Cardiac muscle cell (in vitro differentiated cells and primary cell): ENCODE measurements around the gene SERTAD1. TPM values are rescaled to one million over a fixed set of nuclear protein-coding genes. Genes with fewer than 3 reads are reported as not detected.

Experiments
- DNase-seq, 2 donors: peaks; one replicate each; pipeline versions ENCODE4 v3.0.0 to v3.0.0-alpha.2; 2010 to 2017; ENCODE audit warnings: low read depth in 1 of 2, low spot score in 1 of 2
- H3K27ac ChIP-seq: fragments of 200-600 bp; sonication (generic); 2 replicates; pipeline ENCODE4 v1.5.1; 2016
- H3K27me3 ChIP-seq: fragments of 200-600 bp; sonication (generic); 2 replicates; pipeline ENCODE4 v1.6.0; 2016; ENCODE audit warnings: control low read depth
- H3K36me3 ChIP-seq: fragments of 200-600 bp; sonication (generic); 2 replicates; pipeline ENCODE4 v1.5.1; 2016; ENCODE audit warnings: control low read depth
- H3K4me1 ChIP-seq: fragments of 200-600 bp; sonication (generic); 2 replicates; pipeline ENCODE4 v1.8.1; 2017; ENCODE audit warnings: low read depth, mild to moderate bottlenecking, mixed run types
- H3K4me3 ChIP-seq: fragments of 200-600 bp; sonication (generic); 2 replicates; pipeline ENCODE4 v1.5.1; 2016; ENCODE audit warnings: mild to moderate bottlenecking
- H3K9me3 ChIP-seq: fragments of 200-600 bp; sonication (generic); 2 replicates; pipeline ENCODE4 v1.5.1; 2017; ENCODE audit warnings: low read depth, mild to moderate bottlenecking, control low read depth
- CTCF ChIP-seq: IDR thresholded peaks from 2 replicates; pipeline ENCODE4 v1.5.1; 2012; ENCODE audit warnings: low read depth, mild to moderate bottlenecking, low read length
- polyA plus RNA-seq: library from polyadenylated mRNA; unstranded; fragments of >200 nt; fragmentation: Nextera tagmentation; extraction: Ambion mirVana; gene quantifications from 2 replicates; pipeline ENCODE4 v1.2.1, GENCODE V29; 2016
- total RNA-seq: library from RNA; depleted of rRNA; stranded (reverse); fragments of >200 nt; gene quantifications from 2 replicates; pipeline ENCODE4 v1.2.3, GENCODE V29; 2016

SERTAD1 gene
- total and polyA plus RNA-seq, 2 experiments from 2014 or later = 18.8 to 19.5 TPM

GRCh38 chr19:40417643-40417981 lies 8.2 kb downstream of the SERTAD1 start:
- no peak for TF ChIP-seq CTCF
- H3K9me3 ChIP-seq = no peaks in the 10 kb centered on the region
- H3K27ac ChIP-seq = peak overlapping the region; percentile 67
- peaks cover 22% of the 10 kb centered on the region for H3K4me1 ChIP-seq
- DNase-seq = no peak
- no peaks in the 10 kb centered on the region for H3K36me3 ChIP-seq
- no peak overlapping the region for H3K4me3 ChIP-seq
- no peaks in the 10 kb centered on the region for H3K27me3 ChIP-seq

GRCh38 chr19:40416918-40417642 lies 8.7 kb downstream of the SERTAD1 start:
- Histone ChIP-seq H3K9me3 (no peaks in the 10 kb centered on the region), H3K36me3 (no peaks in the 10 kb centered on the region), H3K4me3 (no peak overlapping the region), H3K27ac (peak overlapping the region; percentile 67), H3K27me3 (no peaks in the 10 kb centered on the region), H3K4me1 (peaks cover 18% of the 10 kb centered on the region)
- DNase-seq = peak in 1 of 2 donors; percentile 39
- no peak for TF ChIP-seq CTCF

GRCh38 chr19:40415768-40416167 lies 10.0 kb downstream of the SERTAD1 start:
- H3K4me3 ChIP-seq = no peak overlapping the region
- H3K27ac ChIP-seq = no peak overlapping the region
- H3K4me1 ChIP-seq = peaks cover 22% of the 10 kb centered on the region
- no peaks in the 10 kb centered on the region for H3K36me3 ChIP-seq
- no peaks in the 10 kb centered on the region for H3K9me3 ChIP-seq
- no peaks in the 10 kb centered on the region for H3K27me3 ChIP-seq
- TF ChIP-seq CTCF = no peak
- no peak for DNase-seq

- Histone ChIP-seq H3K27ac (no peak overlapping the region), H3K4me1 (peaks cover 22% of the 10 kb centered on the region), H3K4me3 (no peak overlapping the region), H3K36me3 (no peaks in the 10 kb centered on the region), H3K27me3 (no peaks in the 10 kb centered on the region), H3K9me3 (no peaks in the 10 kb centered on the region)
- TF ChIP-seq CTCF = no peak
- no peak for DNase-seq
Measured at GRCh38 chr19:40414542-40415535, 11.0 kb downstream of the SERTAD1 start.

GRCh38 chr19:40413291-40413845 lies 12.4 kb downstream of the SERTAD1 start, which contains the start of gene PRX:
TSS of gene PRX (minus strand) at chr19:40413378. CDS start at chr19:40407932, 5,446 bp downstream.
- Histone ChIP-seq H3K4me3 (no peak within 1 kb of the TSS), H3K36me3 (no peaks in the 10 kb centered on the region), H3K4me1 (peaks cover 22% of the 10 kb centered on the region), H3K9me3 (no peaks in the 10 kb centered on the region), H3K27ac (no peak within 1 kb of the TSS), H3K27me3 (no peaks in the 10 kb centered on the region)
- peak in 1 of 2 donors; percentile 40 for DNase-seq
- TF ChIP-seq CTCF = no peak
